HG02970 (cell line): ENCODE measurements around the gene PPP1R26.
"Not testable (repeated sequence)": the region's sequence is repeated elsewhere in the genome, so short reads cannot be mapped to it uniquely, and the experiment has no call there.

Source experiments
- ATAC-seq: cut with Tn5 transposase; IDR thresholded peaks from one replicate; pipeline ENCODE4 v1.9.1; 2021; ENCODE audit warnings: mild to moderate bottlenecking, moderate library complexity, moderate number of reproducible peaks; ENCODE audit not compliant: unreplicated experiment, low FRiP score

Gene PPP1R26

GRCh38 chr9:135516132-135516860, 36.7 kb downstream of the PPP1R26 start:
- ATAC-seq: no peak

GRCh38 chr9:135517407-135517822, 37.8 kb downstream of the PPP1R26 start:
- ATAC-seq: no peak

DNA sequence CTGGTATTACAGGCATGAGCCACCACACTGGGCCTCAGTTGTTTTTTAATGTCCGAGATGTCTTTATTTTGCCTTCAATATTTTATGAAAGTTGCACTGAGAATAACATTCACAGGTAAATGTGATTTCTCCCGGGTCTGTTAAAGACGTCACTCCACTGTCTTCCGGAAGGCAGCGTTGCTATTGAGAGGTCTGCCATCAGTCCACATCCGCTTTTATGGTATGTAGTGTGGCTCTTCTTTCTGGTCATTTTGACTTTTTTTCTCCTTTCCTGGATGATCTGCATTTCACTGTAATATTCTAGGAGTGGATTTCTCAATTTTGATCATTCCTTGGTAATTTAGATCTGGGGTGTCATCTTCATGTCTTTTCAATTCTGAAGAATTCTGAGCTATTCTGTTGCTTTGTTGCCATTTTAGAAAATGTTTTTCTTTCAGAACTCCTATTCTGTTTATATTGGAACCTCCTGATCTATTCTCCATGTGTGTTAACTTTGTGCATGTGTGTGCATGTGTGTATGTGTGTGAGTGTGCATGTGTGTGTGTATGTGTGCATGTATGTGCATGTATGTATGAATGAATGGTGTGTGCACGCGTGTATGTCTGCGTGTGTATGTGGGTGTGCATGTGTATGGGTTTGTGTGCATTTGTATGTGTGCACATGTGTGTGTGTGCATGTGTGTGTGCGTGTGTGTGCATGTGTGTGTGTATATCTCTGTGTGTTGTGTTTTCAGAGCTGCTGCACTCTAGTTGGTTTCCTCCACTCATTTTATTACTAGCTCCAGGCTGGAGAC, 39.8 kb downstream of the PPP1R26 start:
- ATAC-seq: no peak

DNA sequence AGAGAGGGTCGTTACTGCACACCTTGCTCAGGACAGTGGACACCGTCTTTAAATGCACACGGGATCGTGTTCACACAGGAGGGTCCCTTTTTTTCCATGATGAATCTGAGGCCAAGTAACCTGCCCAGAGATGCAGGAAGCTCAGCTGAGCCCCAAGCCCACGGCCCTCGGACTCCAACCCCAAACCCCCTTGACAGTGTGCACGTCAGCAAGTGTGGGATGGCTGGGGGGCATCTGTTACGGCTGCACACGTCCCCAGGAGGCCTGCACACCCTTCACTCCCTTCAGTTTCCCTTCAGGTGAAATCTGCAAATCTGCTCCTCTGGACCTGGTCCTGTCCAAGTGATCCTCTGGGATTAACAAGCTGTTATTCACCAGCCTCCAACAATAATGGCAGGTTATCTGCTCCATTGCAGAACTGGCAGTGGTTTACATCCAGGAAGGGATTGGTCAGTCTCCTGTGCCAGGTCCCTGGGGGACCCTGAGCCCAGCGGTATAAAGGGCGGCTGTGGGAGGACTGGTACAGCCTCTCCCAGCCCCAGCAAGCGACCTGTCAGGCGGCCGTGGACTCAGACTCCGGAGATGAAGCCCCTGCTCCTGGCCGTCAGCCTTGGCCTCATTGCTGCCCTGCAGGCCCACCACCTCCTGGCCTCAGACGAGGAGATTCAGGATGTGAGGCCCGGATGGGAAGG, 41.5 kb downstream of the PPP1R26 start, which contains the start of gene LCN1:
Gene LCN1 (plus strand): TSS at position 525 of the 692 bp plus-strand sequence. CDS start 58 bp downstream, at position 583.
- no peak for ATAC-seq

- no peak for ATAC-seq
Measured at GRCh38 chr9:135521608-135522095, 42.1 kb downstream of the PPP1R26 start.

DNA sequence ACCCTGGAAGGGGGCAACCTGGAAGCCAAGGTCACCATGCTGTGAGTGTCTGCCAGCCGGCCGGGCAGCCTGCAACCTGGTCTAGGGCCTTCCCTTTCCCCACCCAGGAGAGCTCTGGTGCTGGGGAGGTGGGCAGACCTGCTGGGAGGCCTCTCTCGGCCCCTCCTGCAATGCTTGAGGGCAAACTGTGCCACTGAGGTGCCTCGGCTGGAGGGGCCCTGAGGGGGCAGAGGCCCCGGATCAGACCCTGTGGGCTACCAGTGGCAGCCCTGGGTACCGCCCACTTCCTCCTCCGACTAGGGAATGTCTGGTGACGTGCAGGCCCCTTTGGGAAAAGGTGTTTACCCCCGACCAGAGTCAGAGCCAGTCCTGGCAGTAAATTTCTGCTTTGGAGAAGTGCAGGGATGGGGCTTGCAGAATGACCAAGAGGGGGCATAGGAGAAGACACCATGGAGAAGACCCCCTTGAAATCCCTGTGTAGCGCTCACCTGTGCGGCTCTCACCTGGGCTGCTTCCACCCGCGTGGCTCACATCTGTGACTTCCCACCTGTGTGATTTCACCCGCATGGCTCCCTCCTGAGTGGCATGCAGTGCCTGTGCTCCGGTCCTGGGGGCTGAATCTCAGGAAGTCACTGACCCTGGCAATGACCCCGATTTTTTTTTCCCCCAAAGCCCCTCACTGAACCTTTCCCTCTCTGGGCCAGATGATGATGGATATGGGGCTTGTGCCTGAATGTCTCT, 42.7 kb downstream of the PPP1R26 start:
- ATAC-seq: no peak

DNA sequence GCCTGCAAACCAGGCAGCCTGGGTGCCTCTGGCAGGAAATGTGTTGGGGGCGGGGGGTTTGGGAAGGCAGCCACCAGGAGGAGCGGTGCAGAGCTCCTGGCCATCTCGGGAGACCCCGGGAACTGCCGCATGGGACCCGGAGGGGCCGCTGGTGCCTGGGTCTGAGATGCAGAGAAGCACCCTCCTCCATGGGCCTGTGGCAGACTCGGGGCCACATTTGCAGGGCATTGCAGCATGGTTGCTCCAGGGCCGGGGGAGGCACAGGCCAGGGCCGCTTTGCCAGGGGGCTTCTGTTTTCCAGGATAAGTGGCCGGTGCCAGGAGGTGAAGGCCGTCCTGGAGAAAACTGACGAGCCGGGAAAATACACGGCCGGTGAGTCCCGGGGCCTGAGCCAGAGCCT, 43.3 kb downstream of the PPP1R26 start:
- ATAC-seq: no peak

DNA sequence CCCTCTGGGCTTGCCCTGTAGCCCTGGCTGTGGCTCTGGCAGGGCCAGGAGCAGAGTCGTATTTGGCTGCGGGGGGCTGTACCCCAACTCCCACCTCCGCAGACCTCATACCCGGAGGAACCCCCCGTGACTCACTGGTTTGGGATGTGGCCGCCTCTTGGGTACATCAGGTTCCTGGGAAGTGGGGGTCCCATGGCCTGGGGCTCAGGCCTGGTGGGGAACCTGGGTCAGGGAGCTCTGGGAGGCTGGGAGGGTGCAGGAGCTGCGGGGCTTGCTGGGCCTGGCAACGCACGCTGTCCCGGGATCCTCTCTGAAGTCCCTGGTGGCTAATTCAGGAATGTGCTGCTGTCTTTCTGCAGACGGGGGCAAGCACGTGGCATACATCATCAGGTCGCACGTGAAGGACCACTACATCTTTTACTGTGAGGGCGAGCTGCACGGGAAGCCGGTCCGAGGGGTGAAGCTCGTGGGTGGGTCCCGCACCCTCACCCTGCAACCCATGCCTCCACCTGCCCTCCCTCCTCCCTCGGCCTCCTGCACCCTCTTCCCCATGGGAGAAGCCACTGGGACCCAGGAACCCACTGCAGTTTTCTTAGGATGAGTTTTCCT, 44.0 kb downstream of the PPP1R26 start:
- ATAC-seq: no peak

DNA sequence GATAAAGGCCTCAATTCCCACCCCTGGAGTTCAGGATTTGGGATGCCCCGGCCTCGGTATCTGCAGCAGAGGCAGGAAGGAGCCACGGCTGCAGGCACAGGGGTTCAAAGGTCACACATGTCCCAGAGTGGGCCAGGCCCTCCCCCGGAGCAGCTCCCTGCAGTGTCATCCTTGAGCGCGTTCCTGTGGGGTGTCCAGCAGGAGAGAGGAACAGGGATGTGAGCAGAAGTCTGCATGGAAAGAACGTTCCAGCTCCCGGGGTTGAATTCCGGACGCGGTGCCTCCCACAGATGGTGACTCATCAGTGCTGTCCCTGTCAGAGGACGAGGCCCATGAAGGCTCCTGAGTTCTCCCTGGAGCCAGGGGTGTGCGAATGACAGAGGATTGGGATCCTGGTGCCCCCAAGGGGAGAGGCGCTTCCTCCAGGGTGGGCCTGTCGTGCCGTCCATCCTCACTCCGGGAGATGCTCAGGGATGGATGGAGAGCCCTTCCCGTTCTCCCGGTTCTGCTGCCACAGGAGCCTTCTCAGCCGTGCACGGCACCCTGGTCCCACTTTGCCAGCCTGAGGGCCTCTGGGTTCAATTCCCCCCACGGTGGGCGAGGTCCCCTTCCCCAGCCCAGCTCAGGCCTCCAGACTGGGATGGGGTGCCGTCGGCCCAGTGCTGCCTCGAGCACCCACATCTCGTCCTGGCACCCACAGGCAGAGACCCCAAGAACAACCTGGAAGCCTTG, 44.7 kb downstream of the PPP1R26 start:
- ATAC-seq: no peak

DNA sequence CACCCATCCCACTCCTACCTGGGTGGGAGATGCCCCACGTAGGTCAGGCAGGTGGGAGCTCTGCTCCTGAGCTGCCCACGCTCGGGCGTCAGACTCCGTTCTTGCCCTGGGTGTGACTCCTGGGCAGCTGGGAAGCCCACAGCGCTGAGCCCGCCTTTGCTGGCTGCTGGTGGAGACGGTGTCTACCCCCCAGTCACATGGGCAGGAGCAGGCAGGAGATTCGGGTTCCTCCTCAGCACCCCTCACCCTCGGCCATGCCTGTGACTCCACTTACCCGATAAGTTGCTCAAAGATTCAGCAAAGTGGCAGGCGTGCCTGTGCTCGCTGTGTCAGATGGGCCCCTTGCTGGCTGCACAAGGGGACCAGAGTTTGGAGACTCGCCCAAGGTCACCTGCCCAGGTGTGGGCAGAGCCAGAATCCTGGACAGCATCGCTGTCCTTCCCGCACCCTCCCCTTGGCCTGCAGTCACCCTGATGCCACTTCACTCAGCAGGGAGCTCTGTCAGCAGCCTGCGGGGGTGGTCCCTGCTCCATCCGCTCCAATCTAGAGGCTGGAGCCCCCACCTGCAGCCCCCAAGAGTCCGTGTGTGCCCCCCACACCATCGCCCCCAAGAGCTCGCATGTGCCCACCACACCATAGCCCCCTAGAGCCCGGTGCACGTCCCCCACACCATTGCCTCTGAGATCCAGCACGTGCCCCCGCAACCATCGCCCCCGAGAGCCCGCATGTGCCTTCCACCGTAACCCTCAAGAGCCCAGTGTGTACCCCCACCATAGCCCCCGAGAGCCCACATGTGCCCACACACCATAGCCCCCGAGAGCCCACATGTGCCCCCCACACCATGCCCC, 45.9 kb downstream of the PPP1R26 start:
- no peak for ATAC-seq

- ATAC-seq: no peak
Measured at GRCh38 chr9:135526089-135526729, 46.6 kb downstream of the PPP1R26 start.

DNA sequence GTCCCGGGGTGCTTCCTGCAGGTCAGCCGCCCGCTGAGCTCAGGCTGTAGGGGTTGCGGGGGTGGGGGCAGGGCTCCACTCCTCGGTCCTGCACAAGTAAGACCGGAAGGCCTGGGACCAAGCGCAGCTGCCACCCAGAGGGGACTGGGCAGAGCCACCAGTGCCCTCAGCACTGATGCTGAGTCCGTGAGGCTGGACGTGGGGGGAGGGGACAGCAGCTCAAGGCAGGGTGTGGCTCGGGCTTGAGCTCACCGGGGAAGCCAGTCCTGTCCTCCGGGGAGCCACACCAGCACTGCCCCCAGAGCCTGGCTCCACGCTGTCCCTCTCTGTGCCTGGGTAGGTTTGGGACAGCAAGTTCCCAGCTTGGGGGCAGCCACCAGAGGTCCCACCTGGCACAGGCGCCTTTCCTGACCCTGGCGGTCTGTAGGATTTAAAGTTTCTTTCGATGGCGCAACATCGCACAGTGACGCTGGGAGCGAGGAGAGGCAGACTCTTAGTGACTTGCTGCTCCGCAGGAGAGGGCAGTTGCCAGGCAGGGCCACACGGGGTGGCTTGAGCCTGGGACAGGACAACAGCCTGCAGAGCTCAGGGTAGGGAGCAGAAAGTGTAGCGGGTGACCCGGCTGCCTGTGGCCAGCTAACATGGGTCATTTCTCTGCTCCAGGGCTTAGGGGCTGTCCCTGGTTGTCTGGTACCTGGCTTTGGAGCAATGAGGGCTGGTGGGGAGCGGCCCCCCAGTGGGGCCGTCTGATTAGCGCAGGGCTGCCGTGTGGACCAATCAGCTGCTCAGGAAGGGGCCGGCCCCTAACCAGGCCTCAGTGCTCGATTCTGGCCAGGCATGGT, 47.4 kb downstream of the PPP1R26 start:
- ATAC-seq: no peak

DNA sequence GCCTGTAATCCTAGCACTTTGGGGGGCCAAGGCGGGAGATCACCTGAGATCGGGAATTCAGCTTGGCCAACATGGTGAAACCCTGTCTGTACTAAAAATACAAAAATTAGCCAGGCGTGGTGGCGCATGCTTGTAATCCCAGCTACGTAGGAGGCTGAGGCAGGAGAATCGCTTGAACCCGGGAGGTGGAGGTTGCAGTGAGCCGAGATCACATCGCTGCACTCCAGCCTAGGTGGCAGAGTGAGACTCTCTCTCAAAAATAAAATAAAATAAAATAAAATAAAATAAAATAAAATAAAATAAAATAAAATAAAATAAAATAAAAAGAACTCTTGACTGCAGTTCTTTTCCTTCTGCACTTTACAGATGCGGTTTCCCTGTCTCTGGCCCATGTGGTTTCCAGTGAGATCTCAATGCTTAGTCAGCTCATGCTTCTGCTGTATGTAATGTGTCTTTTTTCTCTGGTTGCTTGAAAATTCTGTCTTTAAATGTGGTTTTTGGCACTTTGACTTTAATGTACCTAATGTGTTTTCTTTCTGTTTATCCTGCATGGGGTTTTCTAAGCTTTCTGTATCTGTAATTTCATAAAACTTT, 49.4 kb downstream of the PPP1R26 start:
- not testable (repeated sequence) for ATAC-seq

GRCh38 chr9:135530146-135530545, 50.6 kb downstream of the PPP1R26 start:
- ATAC-seq: no peak

GRCh38 chr9:135531096-135531495, 51.5 kb downstream of the PPP1R26 start:
- no peak for ATAC-seq

DNA sequence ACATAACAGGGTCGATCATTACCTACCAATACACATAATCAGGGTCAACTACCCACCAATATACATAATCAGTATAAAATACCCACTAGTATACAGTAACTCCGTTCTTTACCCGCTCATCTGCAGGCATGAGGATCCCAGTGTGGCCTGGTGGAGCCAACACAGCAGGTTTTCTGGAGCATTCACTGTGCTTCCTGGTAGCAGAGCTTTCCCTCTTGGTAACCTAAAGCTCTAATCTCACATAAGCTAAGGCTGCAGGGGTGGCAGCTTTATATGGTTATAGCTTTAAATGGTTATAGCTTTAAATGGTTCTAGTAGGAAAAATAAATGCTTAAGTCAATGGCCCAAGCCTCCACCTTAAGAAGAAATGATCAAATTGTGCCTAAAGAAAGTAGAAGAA, 53.5 kb downstream of the PPP1R26 start:
- no peak for ATAC-seq

DNA sequence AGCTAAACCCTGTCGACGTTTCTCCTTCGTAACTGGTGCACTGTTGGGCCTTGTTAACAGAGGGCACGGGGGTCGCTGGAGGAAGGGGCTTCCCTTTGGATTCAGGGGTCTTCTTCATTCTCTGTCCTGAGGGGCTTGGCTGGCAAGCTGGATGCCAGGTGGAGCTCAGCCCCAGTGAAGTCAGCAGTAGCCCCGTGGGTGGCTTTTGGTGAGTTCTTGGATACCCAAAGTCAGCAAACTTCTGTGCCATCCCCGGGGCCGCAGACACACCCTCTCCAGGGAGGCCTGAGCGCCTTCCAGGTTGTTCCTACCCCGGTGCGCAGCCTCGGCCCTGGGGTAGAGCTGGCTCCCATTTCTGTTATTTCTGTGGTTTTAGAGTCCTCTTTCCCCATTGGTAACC, 54.1 kb downstream of the PPP1R26 start:
- no peak for ATAC-seq
